ENCODE data around the gene ARHGEF17.

GRCh38 chr11:73291196-73291595 is 16.9 kb upstream of the ARHGEF17 start:
- TF ChIP-seq POLR2A (IDR thresholded peaks at IDR 0.05) (no peak), CTCF (IDR thresholded peaks at IDR 0.05 in 8 of 11, conservative IDR thresholded peaks at IDR 0.05 in 3 of 11) (no peak), POLR2AphosphoS5 (IDR thresholded peaks at IDR 0.05) (no peak)

All from spleen (tissue), 7 donors.